Upper lobe of right lung (tissue), 1 donor: ENCODE measurements around the gene CENPP. TPM values are rescaled to one million over a fixed set of nuclear protein-coding genes. Genes with fewer than 3 reads are reported as not detected.

ENCODE experiments used
- ATAC-seq: fragments of 200-7000 bp; cut with Tn5 transposase; one replicate; pipeline ENCODE4 v1.9.1; 2020; ENCODE audit warnings: mild to moderate bottlenecking, moderate library complexity
- DNase-seq: peaks from one replicate; pipeline ENCODE4 v3.0.0-alpha.2; 2020
- H3K27ac ChIP-seq: fragments of 200-600 bp; one replicate; pipeline ENCODE4 v1.8.0; 2022
- H3K27me3 ChIP-seq: fragments of 200-600 bp; one replicate; pipeline ENCODE4 v1.8.0; 2022; ENCODE audit warnings: mild to moderate bottlenecking
- H3K36me3 ChIP-seq: fragments of 200-600 bp; one replicate; pipeline ENCODE4 v1.8.0; 2022
- H3K4me1 ChIP-seq: fragments of 200-600 bp; one replicate; pipeline ENCODE4 v1.8.0; 2022
- H3K4me3 ChIP-seq: fragments of 200-600 bp; one replicate; pipeline ENCODE4 v1.8.0; 2022; ENCODE audit warnings: mild to moderate bottlenecking
- H3K9me3 ChIP-seq: fragments of 200-600 bp; one replicate; pipeline ENCODE4 v1.8.0; 2022
- intact Hi-C: fragments of 100-400 bp; cut with DNase I; formaldehyde crosslinking; loops from one replicate; pipeline ENCODE4 v1.11.0; 2022
- total RNA-seq: library from RNA; stranded (reverse); fragmentation: NEBNext Ultra II Directional; extraction: Animal tissue kit (Norgen Biotek cat#: 25700); gene quantifications from one replicate; pipeline ENCODE4 v1.2.1, GENCODE V29; 2021
- TF ChIP-seq, protein P1 (sequence below): fragments of 200-600 bp; IDR thresholded peaks from one replicate; pipeline ENCODE4 v1.8.0; 2022; ENCODE audit warnings: antibody characterized with exemption
- donor health status: DM: no; HTN: yes; CAD: no; lungs with severe emphysema.

CENPP gene
- total RNA-seq, 1 donor from 2014 or later, result 4.0 TPM

DNA sequence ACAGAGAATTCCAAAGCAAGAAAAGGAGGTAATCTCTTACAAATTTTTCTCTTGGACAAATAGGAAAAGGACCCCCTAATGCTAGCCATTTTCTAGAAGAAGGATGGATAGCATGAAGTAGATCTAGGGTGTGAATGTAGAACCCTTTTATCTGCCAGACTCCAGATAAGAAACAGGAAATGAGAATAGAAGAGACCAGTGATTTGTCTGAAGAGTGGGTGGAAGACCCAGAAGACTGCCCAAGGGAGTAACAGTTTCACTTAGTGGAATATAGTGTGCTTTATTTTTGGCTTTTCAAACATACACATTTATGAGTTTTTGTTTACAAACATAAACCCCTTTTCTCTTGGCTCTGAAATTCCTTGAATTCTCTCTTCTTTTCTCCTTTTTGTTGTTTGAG lies 185.0 kb downstream of the CENPP start:
- Histone ChIP-seq H3K9me3 (no peaks in the 10 kb centered on the region), H3K36me3 (no peaks in the 10 kb centered on the region), H3K27ac (no peak overlapping the region), H3K4me1 (peaks cover 7% of the 10 kb centered on the region), H3K27me3 (no peaks in the 10 kb centered on the region), H3K4me3 (no peak overlapping the region)
- ATAC-seq, result no peak
- intact Hi-C loops, result no loop called here
- DNase-seq, result no peak
- TF ChIP-seq, protein P1, sequence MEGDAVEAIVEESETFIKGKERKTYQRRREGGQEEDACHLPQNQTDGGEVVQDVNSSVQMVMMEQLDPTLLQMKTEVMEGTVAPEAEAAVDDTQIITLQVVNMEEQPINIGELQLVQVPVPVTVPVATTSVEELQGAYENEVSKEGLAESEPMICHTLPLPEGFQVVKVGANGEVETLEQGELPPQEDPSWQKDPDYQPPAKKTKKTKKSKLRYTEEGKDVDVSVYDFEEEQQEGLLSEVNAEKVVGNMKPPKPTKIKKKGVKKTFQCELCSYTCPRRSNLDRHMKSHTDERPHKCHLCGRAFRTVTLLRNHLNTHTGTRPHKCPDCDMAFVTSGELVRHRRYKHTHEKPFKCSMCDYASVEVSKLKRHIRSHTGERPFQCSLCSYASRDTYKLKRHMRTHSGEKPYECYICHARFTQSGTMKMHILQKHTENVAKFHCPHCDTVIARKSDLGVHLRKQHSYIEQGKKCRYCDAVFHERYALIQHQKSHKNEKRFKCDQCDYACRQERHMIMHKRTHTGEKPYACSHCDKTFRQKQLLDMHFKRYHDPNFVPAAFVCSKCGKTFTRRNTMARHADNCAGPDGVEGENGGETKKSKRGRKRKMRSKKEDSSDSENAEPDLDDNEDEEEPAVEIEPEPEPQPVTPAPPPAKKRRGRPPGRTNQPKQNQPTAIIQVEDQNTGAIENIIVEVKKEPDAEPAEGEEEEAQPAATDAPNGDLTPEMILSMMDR, result no peak

DNA sequence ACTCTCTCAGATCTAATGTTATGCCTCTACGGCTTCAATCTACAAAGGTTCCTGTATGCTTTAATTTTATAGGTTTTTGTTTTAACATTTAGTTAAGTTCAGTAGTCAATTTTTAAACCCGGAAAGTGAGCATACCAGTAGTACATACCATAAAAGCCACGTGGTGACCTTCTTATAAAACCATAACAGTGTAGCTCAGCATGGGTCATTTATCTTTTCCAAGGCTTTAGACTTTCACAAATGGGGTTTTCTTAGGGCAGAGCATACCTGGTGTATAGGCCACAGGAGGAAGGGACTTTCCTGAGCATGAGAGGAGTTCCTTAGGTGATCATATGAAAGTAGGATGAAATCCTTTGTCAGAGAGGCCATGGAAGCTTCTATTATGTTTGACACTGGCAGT lies 186.9 kb downstream of the CENPP start:
- ATAC-seq (no peak), DNase-seq (no peak)
- H3K4me3 ChIP-seq, result no peak overlapping the region
- TF ChIP-seq, protein P1, result no peak
- H3K4me1 ChIP-seq, result peaks cover 6% of the 10 kb centered on the region
- intact Hi-C loops, result no loop called here
- peaks cover 5% of the 10 kb centered on the region for H3K36me3 ChIP-seq
- no peaks in the 10 kb centered on the region for H3K9me3 ChIP-seq
- H3K27ac ChIP-seq, result no peak overlapping the region
- no peaks in the 10 kb centered on the region for H3K27me3 ChIP-seq

DNA sequence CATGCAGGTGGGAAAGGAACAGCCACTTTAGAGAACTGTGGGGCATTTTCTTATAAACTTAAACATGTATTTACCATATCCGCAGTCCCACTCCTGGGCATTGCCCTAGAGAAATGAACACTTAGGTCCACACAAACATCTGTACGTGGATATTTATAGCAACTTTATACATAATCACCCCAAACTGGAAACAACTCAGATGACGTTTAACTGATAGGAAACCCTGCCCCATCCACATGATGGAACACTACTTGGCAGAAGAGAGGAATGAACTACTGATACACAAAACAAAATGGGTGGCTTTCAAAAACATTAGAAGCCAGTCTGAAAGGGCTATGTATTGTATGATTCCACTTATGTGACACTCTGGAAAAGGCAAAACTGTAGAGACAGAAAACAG lies 187.6 kb downstream of the CENPP start:
- intact Hi-C loops, result no loop called here
- Histone ChIP-seq H3K4me3 (no peak overlapping the region), H3K9me3 (no peaks in the 10 kb centered on the region), H3K4me1 (no peaks in the 10 kb centered on the region), H3K27me3 (no peaks in the 10 kb centered on the region), H3K27ac (no peak overlapping the region), H3K36me3 (peaks cover 5% of the 10 kb centered on the region)
- ATAC-seq, result no peak
- TF ChIP-seq, protein P1, result no peak
- no peak for DNase-seq

DNA sequence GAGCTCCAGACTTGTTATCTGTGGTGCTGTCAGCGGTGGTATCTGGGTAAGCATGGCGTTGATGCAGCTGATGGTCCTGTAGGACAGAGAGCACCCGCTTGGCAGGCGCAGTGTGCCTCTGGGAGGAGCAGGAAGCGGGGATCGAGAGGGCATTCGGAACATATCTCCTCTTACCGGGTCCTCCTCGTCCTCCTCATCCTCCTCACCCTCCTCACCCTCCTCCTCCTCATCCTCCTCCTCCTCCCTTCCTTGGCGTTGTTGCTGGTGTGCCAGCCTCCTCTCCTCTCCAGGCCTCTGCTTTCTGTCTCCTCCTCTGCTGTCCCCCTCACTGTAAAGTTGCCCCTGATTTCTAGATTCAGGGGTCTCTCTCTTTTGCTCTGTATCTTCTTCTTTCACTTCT lies 188.9 kb downstream of the CENPP start:
- peaks cover 5% of the 10 kb centered on the region for H3K36me3 ChIP-seq
- TF ChIP-seq, protein P1, result no peak
- DNase-seq (no peak), ATAC-seq (no peak)
- intact Hi-C loops, result no loop called here
- no peaks in the 10 kb centered on the region for H3K4me1 ChIP-seq
- no peak overlapping the region for H3K4me3 ChIP-seq
- H3K27ac ChIP-seq, result no peak overlapping the region
- no peaks in the 10 kb centered on the region for H3K9me3 ChIP-seq
- no peaks in the 10 kb centered on the region for H3K27me3 ChIP-seq

DNA sequence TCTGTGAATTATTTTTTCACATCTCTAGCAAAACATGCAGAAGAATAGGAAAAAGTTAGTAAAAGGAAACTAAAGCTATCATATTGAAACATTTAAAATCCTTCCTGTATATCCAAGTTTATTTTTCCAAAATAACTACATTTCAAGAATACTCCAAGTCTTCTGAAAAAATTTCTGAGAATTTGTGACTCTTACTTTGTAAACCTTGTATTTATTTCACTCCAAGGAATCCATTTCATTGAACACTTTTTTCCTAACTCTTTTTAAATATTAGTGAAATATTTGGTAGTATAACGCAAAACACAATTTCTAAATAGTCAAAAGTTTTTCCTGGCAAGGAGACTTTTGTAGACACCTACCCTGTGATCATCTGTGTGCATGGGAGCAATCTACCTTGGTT lies 190.8 kb downstream of the CENPP start:
- ATAC-seq (no peak), DNase-seq (no peak)
- intact Hi-C loops, result no loop called here
- Histone ChIP-seq H3K27me3 (no peaks in the 10 kb centered on the region), H3K36me3 (peaks cover 5% of the 10 kb centered on the region), H3K4me1 (no peaks in the 10 kb centered on the region), H3K27ac (no peak overlapping the region), H3K9me3 (no peaks in the 10 kb centered on the region), H3K4me3 (no peak overlapping the region)
- TF ChIP-seq, protein P1, result no peak

DNA sequence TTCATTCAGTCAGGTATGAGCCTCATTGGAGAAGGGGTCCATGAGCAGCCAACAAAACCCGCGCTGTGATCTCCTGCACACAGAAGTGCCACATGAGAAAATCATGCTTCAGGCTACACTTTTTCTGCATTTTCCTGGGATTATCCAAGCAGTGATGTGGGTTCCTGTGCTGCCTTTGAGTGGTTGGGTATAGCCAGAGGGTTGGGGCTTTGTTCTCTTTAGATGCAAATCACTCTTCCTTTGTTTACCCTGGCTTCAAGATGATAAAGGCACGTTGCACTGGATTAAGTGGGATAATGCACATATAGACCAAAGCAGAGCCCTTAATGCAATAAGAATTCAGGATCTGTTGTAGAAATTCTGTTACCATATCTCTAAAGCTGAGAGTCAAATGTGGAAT lies 191.3 kb downstream of the CENPP start:
- ATAC-seq (no peak), DNase-seq (no peak)
- Histone ChIP-seq H3K4me3 (no peak overlapping the region), H3K27me3 (no peaks in the 10 kb centered on the region), H3K27ac (no peak overlapping the region), H3K9me3 (no peaks in the 10 kb centered on the region), H3K4me1 (no peaks in the 10 kb centered on the region), H3K36me3 (peaks cover 5% of the 10 kb centered on the region)
- TF ChIP-seq, protein P1, result no peak
- intact Hi-C loops, result no loop called here
